Neural cell (in vitro differentiated cells): ENCODE results near the gene NEBL.

Source experiments
- CTCF ChIP-seq: fragments of 450-650 bp; IDR thresholded peaks from 2 replicates; pipeline ENCODE4 v1.5.1; 2014; ENCODE audit warnings: antibody characterized with exemption, mild to moderate bottlenecking, moderate library complexity; ENCODE audit not compliant: poor library complexity, severe bottlenecking
- EZH2 ChIP-seq: fragments of 200-600, 300-800 bp; shearing (Covaris generic), sonication (generic); IDR thresholded peaks from 2 replicates; pipeline ENCODE4 v1.6.1; 2014; ENCODE audit warnings: antibody characterized with exemption, low read length, borderline replicate concordance, mild to moderate bottlenecking; ENCODE audit not compliant: insufficient read depth, poor library complexity, severe bottlenecking
- POLR2AphosphoS5 ChIP-seq: IDR thresholded peaks from 2 replicates; pipeline ENCODE4 v1.6.1; 2012
- SMC3 ChIP-seq: fragments of 450-650 bp; conservative IDR thresholded peaks from 2 replicates; pipeline ENCODE4 v1.6.1; 2014; ENCODE audit warnings: antibody characterized with exemption, mild to moderate bottlenecking, moderate library complexity; ENCODE audit not compliant: poor library complexity
- TF ChIP-seq, protein P1 (sequence below): IDR thresholded peaks from 2 replicates; pipeline ENCODE4 v1.6.1; 2012; ENCODE audit warnings: borderline replicate concordance

DNA sequence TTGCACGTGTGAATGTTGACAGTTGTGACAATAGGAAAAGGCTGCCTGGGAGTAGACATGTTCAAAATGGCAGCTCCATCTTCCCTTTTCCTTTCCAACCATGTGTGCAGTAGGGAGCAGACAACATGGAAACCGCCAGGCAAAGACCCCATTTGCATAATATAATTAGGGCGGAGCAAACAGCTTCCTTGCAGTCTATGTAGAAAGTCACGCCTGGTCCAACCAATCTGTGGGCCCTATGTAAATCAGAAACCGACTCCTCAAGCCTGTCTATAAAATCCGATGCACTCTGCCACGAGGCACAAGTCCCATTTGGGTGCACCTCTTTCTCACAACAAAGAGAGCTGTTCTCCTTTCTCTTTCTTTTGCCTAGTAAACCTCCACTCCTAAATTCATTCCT is 19.6 kb downstream of the NEBL start:
- TF ChIP-seq CTCF (no peak), EZH2 (no peak), POLR2AphosphoS5 (no peak), SMC3 (no peak)
- TF ChIP-seq, protein P1, sequence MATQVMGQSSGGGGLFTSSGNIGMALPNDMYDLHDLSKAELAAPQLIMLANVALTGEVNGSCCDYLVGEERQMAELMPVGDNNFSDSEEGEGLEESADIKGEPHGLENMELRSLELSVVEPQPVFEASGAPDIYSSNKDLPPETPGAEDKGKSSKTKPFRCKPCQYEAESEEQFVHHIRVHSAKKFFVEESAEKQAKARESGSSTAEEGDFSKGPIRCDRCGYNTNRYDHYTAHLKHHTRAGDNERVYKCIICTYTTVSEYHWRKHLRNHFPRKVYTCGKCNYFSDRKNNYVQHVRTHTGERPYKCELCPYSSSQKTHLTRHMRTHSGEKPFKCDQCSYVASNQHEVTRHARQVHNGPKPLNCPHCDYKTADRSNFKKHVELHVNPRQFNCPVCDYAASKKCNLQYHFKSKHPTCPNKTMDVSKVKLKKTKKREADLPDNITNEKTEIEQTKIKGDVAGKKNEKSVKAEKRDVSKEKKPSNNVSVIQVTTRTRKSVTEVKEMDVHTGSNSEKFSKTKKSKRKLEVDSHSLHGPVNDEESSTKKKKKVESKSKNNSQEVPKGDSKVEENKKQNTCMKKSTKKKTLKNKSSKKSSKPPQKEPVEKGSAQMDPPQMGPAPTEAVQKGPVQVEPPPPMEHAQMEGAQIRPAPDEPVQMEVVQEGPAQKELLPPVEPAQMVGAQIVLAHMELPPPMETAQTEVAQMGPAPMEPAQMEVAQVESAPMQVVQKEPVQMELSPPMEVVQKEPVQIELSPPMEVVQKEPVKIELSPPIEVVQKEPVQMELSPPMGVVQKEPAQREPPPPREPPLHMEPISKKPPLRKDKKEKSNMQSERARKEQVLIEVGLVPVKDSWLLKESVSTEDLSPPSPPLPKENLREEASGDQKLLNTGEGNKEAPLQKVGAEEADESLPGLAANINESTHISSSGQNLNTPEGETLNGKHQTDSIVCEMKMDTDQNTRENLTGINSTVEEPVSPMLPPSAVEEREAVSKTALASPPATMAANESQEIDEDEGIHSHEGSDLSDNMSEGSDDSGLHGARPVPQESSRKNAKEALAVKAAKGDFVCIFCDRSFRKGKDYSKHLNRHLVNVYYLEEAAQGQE: no peak
